ENCODE measurements around the gene MLXIP. TPM values are rescaled to one million over a fixed set of nuclear protein-coding genes. Genes with fewer than 3 reads are reported as not detected.

The MLXIP gene
- total and polyA plus RNA-seq, 2 experiments from 2014 or later = 16.2 to 23.0 TPM

DNA sequence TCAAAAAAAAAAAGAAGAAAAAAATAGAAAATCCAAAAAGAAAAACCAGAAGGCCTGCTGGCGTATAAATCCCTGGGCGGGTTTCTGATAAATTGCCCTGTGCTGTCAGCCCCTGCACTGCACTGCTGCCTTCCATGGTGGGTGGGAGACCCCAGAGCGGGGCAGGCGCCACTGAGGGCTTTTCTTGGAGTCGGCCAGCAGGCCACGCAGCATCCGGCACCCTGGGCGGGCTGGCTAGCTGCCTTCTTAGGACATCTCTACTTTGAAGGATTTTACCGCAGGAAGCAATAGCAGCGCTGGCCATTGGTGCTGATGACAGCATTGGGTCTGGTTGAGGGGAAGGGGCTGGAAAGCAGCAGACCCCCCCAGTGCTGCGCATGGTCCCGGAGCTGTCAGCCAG, 66.3 kb downstream of the MLXIP start:
- no peaks in the 10 kb centered on the region for H3K79me2 ChIP-seq (replicated peaks; ENCODE audit: insufficient read depth)
- DNase-seq (ENCODE audit: low spot score) (no peak), ATAC-seq (no peak)
- Mint-ChIP-seq H3K27ac (no peak overlapping the region), H3K27me3 (ENCODE audit: insufficient read depth, low read depth, poor library complexity) (peaks cover 16% of the 10 kb centered on the region), H3K36me3 (ENCODE audit: low read depth) (peaks cover 43% of the 10 kb centered on the region), H3K9me3 (peaks cover 35% of the 10 kb centered on the region), H3K4me1 (no peaks in the 10 kb centered on the region), H3K4me3 (no peak overlapping the region)
- no peak overlapping the region for H2AFZ ChIP-seq
- no peak overlapping the region for H3K27ac ChIP-seq (ENCODE audit: low read depth)
- H3K27me3 ChIP-seq (ENCODE audit: insufficient read depth) = no peaks in the 10 kb centered on the region
- no peak overlapping the region for H3K4me2 ChIP-seq
- peaks cover 7% of the 10 kb centered on the region; the same call in 1 of the 2 replicates for H3K36me3 ChIP-seq (ENCODE audit: insufficient read depth)
- no peak overlapping the region for H3K4me3 ChIP-seq
- no peaks in the 10 kb centered on the region for H3K9me2 ChIP-seq (ENCODE audit: insufficient read depth)
- no peaks in the 10 kb centered on the region for H4K20me1 ChIP-seq (replicated peaks; ENCODE audit: insufficient read depth)
- H3F3A ChIP-seq (replicated peaks; ENCODE audit: low read depth) = no peaks in the 10 kb centered on the region
- TF ChIP-seq, protein P1, sequence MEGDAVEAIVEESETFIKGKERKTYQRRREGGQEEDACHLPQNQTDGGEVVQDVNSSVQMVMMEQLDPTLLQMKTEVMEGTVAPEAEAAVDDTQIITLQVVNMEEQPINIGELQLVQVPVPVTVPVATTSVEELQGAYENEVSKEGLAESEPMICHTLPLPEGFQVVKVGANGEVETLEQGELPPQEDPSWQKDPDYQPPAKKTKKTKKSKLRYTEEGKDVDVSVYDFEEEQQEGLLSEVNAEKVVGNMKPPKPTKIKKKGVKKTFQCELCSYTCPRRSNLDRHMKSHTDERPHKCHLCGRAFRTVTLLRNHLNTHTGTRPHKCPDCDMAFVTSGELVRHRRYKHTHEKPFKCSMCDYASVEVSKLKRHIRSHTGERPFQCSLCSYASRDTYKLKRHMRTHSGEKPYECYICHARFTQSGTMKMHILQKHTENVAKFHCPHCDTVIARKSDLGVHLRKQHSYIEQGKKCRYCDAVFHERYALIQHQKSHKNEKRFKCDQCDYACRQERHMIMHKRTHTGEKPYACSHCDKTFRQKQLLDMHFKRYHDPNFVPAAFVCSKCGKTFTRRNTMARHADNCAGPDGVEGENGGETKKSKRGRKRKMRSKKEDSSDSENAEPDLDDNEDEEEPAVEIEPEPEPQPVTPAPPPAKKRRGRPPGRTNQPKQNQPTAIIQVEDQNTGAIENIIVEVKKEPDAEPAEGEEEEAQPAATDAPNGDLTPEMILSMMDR (conservative IDR thresholded peaks at IDR 0.05; ENCODE audit: low read depth in 2 of 2) = no peak
- no peak for TF ChIP-seq STAT1 (IDR thresholded peaks at IDR 0.05; ENCODE audit: unreplicated experiment)
- TF ChIP-seq EZH2 (IDR thresholded peaks at IDR 0.05; ENCODE audit: low read depth, unreplicated experiment) = no peak
- no peak for TF ChIP-seq EZH2phosphoT487 (IDR thresholded peaks at IDR 0.05; ENCODE audit: unreplicated experiment)
- no peak for TF ChIP-seq ZNF331 (CRISPR knock-in tag; IDR thresholded peaks at IDR 0.05; ENCODE audit: low read depth)
- no peak for TF ChIP-seq POLR2AphosphoS5 (IDR thresholded peaks at IDR 0.05; ENCODE audit: low read depth)
- TF ChIP-seq NANOG (IDR thresholded peaks at IDR 0.05; ENCODE audit: borderline replicate concordance) = no peak
- no peak for TF ChIP-seq ETS1 (IDR thresholded peaks at IDR 0.05)
- no peaks in the 10 kb centered on the region for H3K4me1 ChIP-seq (ENCODE audit: insufficient read depth)

- H3K36me3 Mint-ChIP-seq (ENCODE audit: low read depth) = peaks cover 37% of the 10 kb centered on the region
- no peak overlapping the region for H2AFZ ChIP-seq
- H3K27ac Mint-ChIP-seq = no peak overlapping the region
- peaks cover 7% of the 10 kb centered on the region; the same call in 1 of the 2 replicates for H3K36me3 ChIP-seq (ENCODE audit: insufficient read depth)
- H3K9me2 ChIP-seq (ENCODE audit: insufficient read depth) = no peaks in the 10 kb centered on the region
- H3K27ac ChIP-seq (ENCODE audit: low read depth) = no peak overlapping the region
- H3K4me2 ChIP-seq = no peak overlapping the region
- H4K20me1 ChIP-seq (replicated peaks; ENCODE audit: insufficient read depth) = no peaks in the 10 kb centered on the region
- TF ChIP-seq POLR2AphosphoS5 (IDR thresholded peaks at IDR 0.05; ENCODE audit: low read depth) = no peak
- no peak for TF ChIP-seq ZNF331 (CRISPR knock-in tag; IDR thresholded peaks at IDR 0.05; ENCODE audit: low read depth)
- no peak for TF ChIP-seq EZH2 (IDR thresholded peaks at IDR 0.05; ENCODE audit: low read depth, unreplicated experiment)
- TF ChIP-seq, protein P2, sequence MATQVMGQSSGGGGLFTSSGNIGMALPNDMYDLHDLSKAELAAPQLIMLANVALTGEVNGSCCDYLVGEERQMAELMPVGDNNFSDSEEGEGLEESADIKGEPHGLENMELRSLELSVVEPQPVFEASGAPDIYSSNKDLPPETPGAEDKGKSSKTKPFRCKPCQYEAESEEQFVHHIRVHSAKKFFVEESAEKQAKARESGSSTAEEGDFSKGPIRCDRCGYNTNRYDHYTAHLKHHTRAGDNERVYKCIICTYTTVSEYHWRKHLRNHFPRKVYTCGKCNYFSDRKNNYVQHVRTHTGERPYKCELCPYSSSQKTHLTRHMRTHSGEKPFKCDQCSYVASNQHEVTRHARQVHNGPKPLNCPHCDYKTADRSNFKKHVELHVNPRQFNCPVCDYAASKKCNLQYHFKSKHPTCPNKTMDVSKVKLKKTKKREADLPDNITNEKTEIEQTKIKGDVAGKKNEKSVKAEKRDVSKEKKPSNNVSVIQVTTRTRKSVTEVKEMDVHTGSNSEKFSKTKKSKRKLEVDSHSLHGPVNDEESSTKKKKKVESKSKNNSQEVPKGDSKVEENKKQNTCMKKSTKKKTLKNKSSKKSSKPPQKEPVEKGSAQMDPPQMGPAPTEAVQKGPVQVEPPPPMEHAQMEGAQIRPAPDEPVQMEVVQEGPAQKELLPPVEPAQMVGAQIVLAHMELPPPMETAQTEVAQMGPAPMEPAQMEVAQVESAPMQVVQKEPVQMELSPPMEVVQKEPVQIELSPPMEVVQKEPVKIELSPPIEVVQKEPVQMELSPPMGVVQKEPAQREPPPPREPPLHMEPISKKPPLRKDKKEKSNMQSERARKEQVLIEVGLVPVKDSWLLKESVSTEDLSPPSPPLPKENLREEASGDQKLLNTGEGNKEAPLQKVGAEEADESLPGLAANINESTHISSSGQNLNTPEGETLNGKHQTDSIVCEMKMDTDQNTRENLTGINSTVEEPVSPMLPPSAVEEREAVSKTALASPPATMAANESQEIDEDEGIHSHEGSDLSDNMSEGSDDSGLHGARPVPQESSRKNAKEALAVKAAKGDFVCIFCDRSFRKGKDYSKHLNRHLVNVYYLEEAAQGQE (IDR thresholded peaks at IDR 0.05; ENCODE audit: unreplicated experiment) = no peak
- no peaks in the 10 kb centered on the region for H3K4me1 Mint-ChIP-seq
- peaks cover 16% of the 10 kb centered on the region for H3K27me3 Mint-ChIP-seq (ENCODE audit: insufficient read depth, low read depth, poor library complexity)
- no peaks in the 10 kb centered on the region for H3K4me1 ChIP-seq (ENCODE audit: insufficient read depth)
- H3F3A ChIP-seq (replicated peaks; ENCODE audit: low read depth) = no peaks in the 10 kb centered on the region
- H3K4me3 Mint-ChIP-seq = no peak overlapping the region
- H3K9me3 Mint-ChIP-seq = peaks cover 32% of the 10 kb centered on the region
- H3K79me2 ChIP-seq (replicated peaks; ENCODE audit: insufficient read depth) = no peaks in the 10 kb centered on the region
- no peaks in the 10 kb centered on the region for H3K27me3 ChIP-seq (ENCODE audit: insufficient read depth)
- no peak for ATAC-seq
- H3K4me3 ChIP-seq = no peak overlapping the region
- DNase-seq (ENCODE audit: low spot score) = no peak
Observed at GRCh38 chr12:122145505-122146330, 67.2 kb downstream of the MLXIP start.
